Activated naive CD8-positive, alpha-beta T cell (primary cell): Measurements from ENCODE around the gene IQCK.

Source experiments
- H3K27ac Mint-ChIP-seq: one replicate; pipeline ENCODE4 v1.8.0; 2021; ENCODE audit warnings: mixed read lengths
- H3K27me3 Mint-ChIP-seq: one replicate; pipeline ENCODE4 v1.8.0; 2021; ENCODE audit warnings: mixed read lengths
- H3K36me3 Mint-ChIP-seq: one replicate; pipeline ENCODE4 v1.8.0; 2021; ENCODE audit warnings: mixed read lengths
- H3K4me1 Mint-ChIP-seq: one replicate; pipeline ENCODE4 v1.8.0; 2021; ENCODE audit warnings: low read depth, mixed read lengths
- H3K4me3 Mint-ChIP-seq: one replicate; pipeline ENCODE4 v1.8.0; 2021; ENCODE audit warnings: mild to moderate bottlenecking, mixed read lengths
- H3K9me3 Mint-ChIP-seq: one replicate; pipeline ENCODE4 v1.8.0; 2021; ENCODE audit warnings: low read depth, mixed read lengths

Gene IQCK

DNA sequence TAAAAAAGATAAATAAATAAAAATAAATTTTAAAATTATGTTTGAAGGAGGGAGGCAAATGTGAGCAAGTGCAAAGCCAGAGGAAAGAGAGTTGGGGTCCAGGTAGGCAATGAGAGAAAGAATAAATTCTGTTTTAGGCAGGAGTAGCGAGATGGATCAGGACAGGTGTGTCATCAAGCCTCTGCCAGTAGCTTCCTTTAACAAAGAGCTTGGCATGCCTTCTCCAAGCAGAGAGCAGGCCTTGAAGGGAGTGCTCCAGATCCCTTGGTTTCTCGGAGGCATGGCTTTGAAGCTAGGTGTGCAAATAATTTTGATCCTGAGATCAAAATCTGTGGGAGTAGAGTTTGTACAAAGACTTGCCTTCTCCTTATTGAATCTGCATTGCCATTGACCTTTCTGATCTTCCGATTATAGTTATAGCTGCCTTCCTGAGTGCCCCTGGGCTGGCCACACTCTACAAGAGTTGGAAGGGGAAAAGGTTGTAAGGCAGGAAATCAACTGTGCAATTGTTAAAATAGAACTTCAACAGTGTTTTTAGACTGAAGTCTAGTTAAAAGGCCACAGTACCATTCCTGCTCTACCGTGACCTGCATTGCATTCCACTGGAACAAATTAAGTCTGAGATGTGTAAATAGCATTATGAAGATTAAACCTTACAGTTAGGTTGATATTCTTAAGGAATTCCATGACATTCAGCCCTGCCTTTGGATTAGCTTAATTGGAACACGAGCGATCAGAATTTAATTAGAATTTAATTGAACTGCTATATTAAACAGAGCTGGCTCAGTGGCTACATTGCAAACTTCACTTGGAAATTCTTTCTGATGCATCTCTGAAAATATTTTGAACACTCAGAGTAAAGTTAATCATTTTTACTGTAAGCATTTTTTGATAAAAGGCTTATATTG, 33.7 kb downstream of the IQCK start:
- Mint-ChIP-seq H3K4me1 (no peaks in the 10 kb centered on the region), H3K27me3 (no peaks in the 10 kb centered on the region), H3K36me3 (peaks cover 2% of the 10 kb centered on the region), H3K4me3 (no peak overlapping the region), H3K27ac (no peak overlapping the region), H3K9me3 (no peaks in the 10 kb centered on the region)

- Mint-ChIP-seq H3K9me3 (no peaks in the 10 kb centered on the region), H3K27me3 (no peaks in the 10 kb centered on the region), H3K27ac (no peak overlapping the region), H3K4me1 (no peaks in the 10 kb centered on the region), H3K4me3 (no peak overlapping the region), H3K36me3 (peaks cover 2% of the 10 kb centered on the region)
Observed at GRCh38 chr16:19753815-19754643, 36.0 kb downstream of the IQCK start.

DNA sequence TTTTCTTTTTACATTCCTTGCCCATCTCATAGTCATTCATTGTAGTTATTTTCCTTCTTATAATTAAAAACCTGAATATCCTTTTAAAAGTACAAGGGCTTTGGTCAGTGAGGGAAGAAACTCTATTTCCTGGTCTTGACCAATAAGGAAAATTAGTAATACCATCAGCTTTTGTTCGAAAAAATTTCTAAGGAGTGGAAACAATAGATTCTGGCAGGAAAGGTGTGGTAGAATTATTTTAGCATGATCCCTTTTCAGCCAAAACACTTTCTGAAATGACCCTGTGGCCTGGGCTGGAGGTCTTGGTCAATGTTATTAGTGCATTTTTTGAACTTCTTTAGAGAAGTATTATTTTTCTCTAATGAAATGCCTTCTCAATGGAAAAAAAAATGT, 36.6 kb downstream of the IQCK start:
- H3K27ac Mint-ChIP-seq = no peak overlapping the region
- no peaks in the 10 kb centered on the region for H3K27me3 Mint-ChIP-seq
- peaks cover 2% of the 10 kb centered on the region for H3K36me3 Mint-ChIP-seq

DNA sequence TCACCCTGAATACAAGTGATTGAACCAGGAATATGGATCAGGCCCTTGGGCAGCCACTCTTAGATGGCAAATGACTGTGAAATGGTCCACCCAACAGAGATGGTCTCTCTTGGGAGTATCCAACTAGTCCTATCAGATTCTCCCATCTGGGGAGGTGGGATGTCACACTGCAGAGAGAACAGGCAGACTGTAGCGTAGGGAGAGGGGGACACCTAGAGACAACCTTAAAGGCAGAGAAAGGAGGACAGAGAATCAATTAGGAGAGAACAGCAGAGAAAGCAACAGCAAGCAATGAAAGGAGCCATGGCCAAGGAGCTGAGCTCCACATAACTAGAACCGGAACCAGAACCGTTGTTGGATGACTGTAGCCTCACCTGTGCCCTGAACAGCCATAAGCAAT, 37.2 kb downstream of the IQCK start:
- H3K4me1 Mint-ChIP-seq = no peaks in the 10 kb centered on the region
- H3K27me3 Mint-ChIP-seq = no peaks in the 10 kb centered on the region
- no peak overlapping the region for H3K4me3 Mint-ChIP-seq
- H3K27ac Mint-ChIP-seq = no peak overlapping the region
- no peaks in the 10 kb centered on the region for H3K9me3 Mint-ChIP-seq
- H3K36me3 Mint-ChIP-seq = peaks cover 2% of the 10 kb centered on the region

More for the DNA sequence above, 36.6 kb downstream of the IQCK start:
- Mint-ChIP-seq H3K4me1 (no peaks in the 10 kb centered on the region), H3K9me3 (no peaks in the 10 kb centered on the region), H3K4me3 (no peak overlapping the region)

DNA sequence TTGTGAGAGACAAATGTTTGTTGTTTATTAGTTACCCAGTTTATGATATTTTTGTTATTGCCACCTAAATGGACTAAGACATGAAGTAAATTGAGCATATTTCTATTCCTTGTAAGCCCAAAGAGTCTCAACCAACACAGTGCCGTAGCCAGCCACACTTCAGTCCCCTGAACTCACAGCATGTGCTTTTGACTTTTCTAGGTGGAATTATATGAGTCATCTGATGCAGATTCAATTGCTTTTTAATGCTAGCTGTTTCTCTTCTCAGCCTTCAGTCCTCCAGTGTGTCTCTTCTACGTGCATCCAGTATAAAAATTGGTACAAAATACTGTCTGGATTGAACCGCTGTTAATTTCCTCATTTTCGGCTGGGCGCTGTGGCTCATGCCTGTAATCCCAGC, 39.0 kb downstream of the IQCK start:
- no peak overlapping the region for H3K4me3 Mint-ChIP-seq
- H3K4me1 Mint-ChIP-seq = no peaks in the 10 kb centered on the region
- no peaks in the 10 kb centered on the region for H3K9me3 Mint-ChIP-seq
- H3K36me3 Mint-ChIP-seq = no peaks in the 10 kb centered on the region
- no peaks in the 10 kb centered on the region for H3K27me3 Mint-ChIP-seq
- no peak overlapping the region for H3K27ac Mint-ChIP-seq

DNA sequence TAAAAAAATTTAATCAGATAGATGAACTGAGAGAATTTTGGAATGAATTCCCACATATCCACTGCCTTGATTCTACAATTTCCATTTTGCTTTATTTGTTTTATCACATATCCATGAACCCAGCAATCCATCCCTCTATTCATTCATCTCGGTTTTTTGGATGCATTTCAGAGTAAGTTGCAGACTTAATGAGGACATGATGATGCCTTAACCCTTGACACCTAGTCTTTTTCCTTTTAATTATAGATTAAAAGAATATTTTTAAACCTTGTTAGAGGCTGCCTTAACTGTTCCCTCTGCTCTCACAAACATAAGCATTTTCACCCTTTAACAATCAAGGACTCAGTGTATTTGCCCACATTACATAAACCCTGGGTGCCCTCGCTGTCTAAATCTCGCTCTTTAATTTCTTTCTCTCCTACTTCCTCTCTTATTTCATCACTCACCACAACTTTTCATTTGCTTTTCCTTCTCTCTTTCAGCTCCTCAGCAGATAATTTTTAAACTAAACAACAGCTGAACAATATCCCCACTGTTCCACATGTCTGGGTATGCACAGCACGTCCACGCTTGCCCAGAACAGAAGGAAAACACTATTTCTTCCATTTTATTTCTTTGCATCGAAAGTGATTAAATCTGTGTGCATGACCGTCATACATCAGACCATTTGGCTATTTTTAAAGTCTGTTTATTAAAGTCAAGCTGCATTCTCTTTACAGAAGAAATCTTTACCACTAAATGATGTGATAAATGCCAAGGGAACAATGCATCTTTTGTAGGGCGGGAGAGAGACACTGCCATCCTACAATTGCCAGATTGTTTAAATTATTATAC, 39.9 kb downstream of the IQCK start:
- H3K36me3 Mint-ChIP-seq = no peaks in the 10 kb centered on the region
- H3K27me3 Mint-ChIP-seq = no peaks in the 10 kb centered on the region
- no peaks in the 10 kb centered on the region for H3K9me3 Mint-ChIP-seq
- H3K27ac Mint-ChIP-seq = no peak overlapping the region
- H3K4me3 Mint-ChIP-seq = no peak overlapping the region
- H3K4me1 Mint-ChIP-seq = no peaks in the 10 kb centered on the region

DNA sequence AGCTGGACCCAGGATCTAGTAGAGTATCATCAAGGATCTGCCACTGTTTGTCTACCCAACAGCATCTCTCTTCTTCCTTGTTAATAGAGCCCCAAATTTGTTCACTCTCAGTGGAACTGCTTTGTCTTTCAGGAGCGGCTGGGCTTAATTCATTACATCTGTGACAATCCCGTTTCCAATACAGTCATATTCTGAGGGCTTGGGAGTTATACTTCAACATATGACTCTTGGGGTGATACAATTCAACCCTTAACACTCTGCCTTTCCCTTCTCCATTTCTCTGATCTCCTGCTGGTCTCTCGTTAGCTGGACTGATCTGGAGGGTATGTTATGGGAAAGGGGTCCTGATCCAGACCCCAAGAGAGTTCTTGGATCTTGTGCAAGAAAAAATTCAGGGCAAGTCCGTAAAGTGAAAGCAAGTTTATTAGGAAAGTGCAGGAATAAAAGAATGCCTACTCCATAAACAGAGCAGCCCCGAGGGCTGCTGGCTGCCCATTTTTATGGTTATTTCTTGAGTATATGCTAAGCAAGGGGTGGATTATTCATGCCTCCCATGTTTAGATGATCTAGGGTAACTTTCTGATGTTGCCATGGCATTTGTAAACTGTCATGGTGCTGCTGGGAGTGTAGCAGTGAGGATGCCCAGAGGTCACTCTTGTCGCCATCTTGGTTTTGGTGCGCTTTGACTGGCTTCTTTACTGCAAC, 42.4 kb downstream of the IQCK start:
- H3K4me1 Mint-ChIP-seq = no peaks in the 10 kb centered on the region
- H3K36me3 Mint-ChIP-seq = no peaks in the 10 kb centered on the region
- H3K27ac Mint-ChIP-seq = no peak overlapping the region
- no peaks in the 10 kb centered on the region for H3K9me3 Mint-ChIP-seq
- H3K27me3 Mint-ChIP-seq = no peaks in the 10 kb centered on the region
- no peak overlapping the region for H3K4me3 Mint-ChIP-seq

- Mint-ChIP-seq H3K9me3 (peaks cover 11% of the 10 kb centered on the region), H3K4me3 (no peak overlapping the region), H3K36me3 (peaks cover 8% of the 10 kb centered on the region), H3K27ac (no peak overlapping the region), H3K27me3 (peaks cover 2% of the 10 kb centered on the region), H3K4me1 (no peaks in the 10 kb centered on the region)
Observed at GRCh38 chr16:19765860-19766553, 47.9 kb downstream of the IQCK start.

GRCh38 chr16:19766554-19766884, 48.4 kb downstream of the IQCK start:
- Mint-ChIP-seq H3K36me3 (peaks cover 8% of the 10 kb centered on the region), H3K9me3 (peaks cover 11% of the 10 kb centered on the region), H3K27ac (no peak overlapping the region), H3K27me3 (peaks cover 2% of the 10 kb centered on the region), H3K4me1 (no peaks in the 10 kb centered on the region), H3K4me3 (no peak overlapping the region)

GRCh38 chr16:19766988-19767387, 48.9 kb downstream of the IQCK start:
- Mint-ChIP-seq H3K27ac (no peak overlapping the region), H3K36me3 (peaks cover 8% of the 10 kb centered on the region), H3K4me1 (no peaks in the 10 kb centered on the region), H3K9me3 (peaks cover 11% of the 10 kb centered on the region), H3K27me3 (peaks cover 2% of the 10 kb centered on the region), H3K4me3 (no peak overlapping the region)

DNA sequence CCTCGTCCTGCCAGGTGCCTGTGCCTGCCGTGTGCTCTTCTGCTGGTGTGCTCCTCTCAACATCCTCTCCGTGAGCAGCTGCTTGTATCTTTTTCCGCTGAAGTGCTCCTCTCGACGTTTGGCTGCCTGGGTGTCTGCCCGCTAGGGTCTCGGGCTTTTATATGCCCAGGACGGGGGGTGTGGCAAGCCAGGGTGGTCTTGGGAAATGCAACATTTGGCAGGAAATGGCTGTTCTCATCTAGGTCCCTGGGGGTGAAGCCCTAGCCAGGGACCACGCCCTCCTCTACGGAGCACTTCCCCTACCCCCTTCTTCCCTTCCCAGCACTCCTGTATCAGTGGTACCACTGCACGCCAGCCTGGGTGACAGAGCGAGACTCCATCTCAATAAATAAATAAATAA, 49.4 kb downstream of the IQCK start:
- Mint-ChIP-seq H3K4me1 (no peaks in the 10 kb centered on the region), H3K27ac (no peak overlapping the region), H3K4me3 (no peak overlapping the region), H3K27me3 (peaks cover 2% of the 10 kb centered on the region), H3K9me3 (peaks cover 11% of the 10 kb centered on the region), H3K36me3 (peaks cover 8% of the 10 kb centered on the region)

DNA sequence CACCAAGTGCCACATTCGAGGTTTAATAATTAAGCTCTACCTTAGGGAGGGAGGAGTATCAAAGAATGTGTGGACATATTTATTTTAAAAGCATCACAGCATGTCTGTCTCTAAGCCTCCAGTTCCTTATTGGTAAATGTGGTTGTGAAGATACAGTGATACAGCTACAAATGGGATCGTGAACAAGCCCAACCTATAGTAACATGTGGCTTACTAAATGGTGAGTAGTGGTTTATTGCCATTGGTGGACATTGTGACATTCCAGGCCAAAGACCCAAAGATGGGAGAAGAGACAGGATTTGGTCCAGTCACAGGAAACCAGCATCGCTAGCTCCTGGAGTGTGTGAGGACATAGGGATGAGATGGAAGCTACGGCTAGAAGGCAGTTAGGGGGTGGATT, 51.2 kb downstream of the IQCK start:
- Mint-ChIP-seq H3K36me3 (peaks cover 8% of the 10 kb centered on the region), H3K27ac (no peak overlapping the region), H3K4me3 (no peak overlapping the region), H3K9me3 (peaks cover 11% of the 10 kb centered on the region), H3K4me1 (no peaks in the 10 kb centered on the region), H3K27me3 (peaks cover 2% of the 10 kb centered on the region)

DNA sequence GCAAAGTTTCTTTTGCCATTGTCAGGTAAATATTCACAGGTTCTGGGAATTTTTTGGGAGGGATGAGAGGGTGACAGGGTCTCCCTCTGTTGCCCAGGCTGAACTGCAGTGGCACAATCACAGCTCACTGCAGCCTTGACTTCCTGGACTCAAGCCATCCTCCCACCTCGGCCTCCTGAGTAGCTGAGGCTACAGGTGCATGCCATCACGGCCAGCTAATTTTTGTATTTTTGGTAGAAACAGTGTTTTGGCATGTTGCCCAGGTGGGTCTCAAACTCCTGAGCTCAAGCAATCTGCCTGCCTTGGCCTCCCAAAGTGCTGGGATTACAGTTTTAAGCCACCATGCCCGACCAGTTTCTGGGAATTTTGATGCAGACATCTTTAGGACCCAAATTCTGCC, 53.0 kb downstream of the IQCK start:
- Mint-ChIP-seq H3K4me3 (no peak overlapping the region), H3K36me3 (peaks cover 8% of the 10 kb centered on the region), H3K27me3 (peaks cover 2% of the 10 kb centered on the region), H3K27ac (no peak overlapping the region), H3K4me1 (no peaks in the 10 kb centered on the region), H3K9me3 (peaks cover 11% of the 10 kb centered on the region)

- H3K36me3 Mint-ChIP-seq = peaks cover 8% of the 10 kb centered on the region
- peaks cover 2% of the 10 kb centered on the region for H3K27me3 Mint-ChIP-seq
- H3K4me1 Mint-ChIP-seq = no peaks in the 10 kb centered on the region
- H3K4me3 Mint-ChIP-seq = no peak overlapping the region
- H3K9me3 Mint-ChIP-seq = peaks cover 11% of the 10 kb centered on the region
- no peak overlapping the region for H3K27ac Mint-ChIP-seq
Observed at GRCh38 chr16:19771796-19772195, 53.7 kb downstream of the IQCK start.
